Activated CD8-positive, alpha-beta memory T cell treated with anti-CD3 and anti-CD28 coated beads for 24 hours (primary cell): ENCODE measurements around the gene SPECC1.
"Not testable (repeated sequence)": the region's sequence is repeated elsewhere in the genome, so short reads cannot be mapped to it uniquely, and the experiment has no call there.

Source experiments
- DNase-seq: peaks from one replicate; pipeline ENCODE4 v3.0.0-alpha.2; 2020

The SPECC1 gene

GRCh38 chr17:20010099-20010863, 1.1 kb downstream of the SPECC1 start:
- no peak for DNase-seq

GRCh38 chr17:20010936-20011335, 1.8 kb downstream of the SPECC1 start:
- no peak for DNase-seq

GRCh38 chr17:20012017-20012536, 2.9 kb downstream of the SPECC1 start:
- no peak for DNase-seq

- not testable (repeated sequence) for DNase-seq
These were observed 7.4 kb downstream of the SPECC1 start for GRCh38 chr17:20016475-20016992.

- no peak for DNase-seq
These were observed 13.5 kb downstream of the SPECC1 start for GRCh38 chr17:20022701-20023100.

GRCh38 chr17:20026960-20027359, 17.8 kb downstream of the SPECC1 start:
- no peak for DNase-seq

GRCh38 chr17:20028443-20028842, 19.3 kb downstream of the SPECC1 start:
- no peak for DNase-seq

- DNase-seq, result no peak
These were observed 23.5 kb downstream of the SPECC1 start for GRCh38 chr17:20032636-20033035.

- DNase-seq, result no peak
These were observed 24.3 kb downstream of the SPECC1 start for GRCh38 chr17:20033415-20033814.

GRCh38 chr17:20035501-20035900, 26.3 kb downstream of the SPECC1 start:
- no peak for DNase-seq

GRCh38 chr17:20037286-20037685, 28.1 kb downstream of the SPECC1 start:
- DNase-seq, result not testable (repeated sequence)

GRCh38 chr17:20039037-20039436, 29.9 kb downstream of the SPECC1 start:
- DNase-seq, result no peak

- no peak for DNase-seq
These were observed 31.1 kb downstream of the SPECC1 start for GRCh38 chr17:20040216-20040615.

- no peak for DNase-seq
These were observed 33.9 kb downstream of the SPECC1 start for GRCh38 chr17:20043021-20043420.

GRCh38 chr17:20045476-20045875, 36.3 kb downstream of the SPECC1 start:
- DNase-seq, result no peak

GRCh38 chr17:20046629-20047028, 37.5 kb downstream of the SPECC1 start:
- no peak for DNase-seq

GRCh38 chr17:20051624-20052023, 42.5 kb downstream of the SPECC1 start:
- DNase-seq, result no peak

GRCh38 chr17:20053361-20053964, 44.3 kb downstream of the SPECC1 start:
- DNase-seq, result no peak

GRCh38 chr17:20059728-20060188, 50.6 kb downstream of the SPECC1 start:
- DNase-seq, result no peak

GRCh38 chr17:20063665-20064648, 54.8 kb downstream of the SPECC1 start:
- no peak for DNase-seq

- no peak for DNase-seq
These were observed 57.1 kb downstream of the SPECC1 start for GRCh38 chr17:20066253-20066652.

GRCh38 chr17:20067711-20068110, 58.6 kb downstream of the SPECC1 start:
- no peak for DNase-seq

GRCh38 chr17:20068445-20068844, 59.3 kb downstream of the SPECC1 start:
- no peak for DNase-seq
